DMS114 treated with DMSO at 0.1 percent for 48 hours (cell line): ENCODE data around the gene LHFPL4.

Experiments used
- DNase-seq: peaks from one replicate; lab custom pipeline; 2025; ENCODE audit not compliant: unreplicated experiment; lab: John Stamatoyannopoulos, UW

LHFPL4 gene

DNA sequence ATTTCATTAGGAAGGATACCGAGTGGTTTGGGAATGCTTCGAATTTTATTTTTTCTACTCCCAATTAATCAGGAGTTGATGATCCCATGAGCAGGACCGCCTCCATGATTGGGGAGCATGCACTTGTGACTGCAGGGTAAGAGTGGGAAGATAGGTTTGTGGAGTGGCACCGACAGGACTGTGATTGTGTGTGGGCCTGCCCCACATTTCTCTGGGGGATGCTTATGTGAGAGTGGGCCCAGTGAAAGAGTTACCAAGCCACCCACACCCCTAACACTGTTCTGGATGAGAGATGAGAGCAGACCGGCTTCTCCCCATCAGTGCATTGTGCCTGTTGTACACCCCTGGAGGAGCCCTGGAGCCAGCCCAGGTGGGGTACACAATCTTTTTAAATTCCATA is 76.7 kb downstream of the LHFPL4 start:
- DNase-seq: no peak

DNA sequence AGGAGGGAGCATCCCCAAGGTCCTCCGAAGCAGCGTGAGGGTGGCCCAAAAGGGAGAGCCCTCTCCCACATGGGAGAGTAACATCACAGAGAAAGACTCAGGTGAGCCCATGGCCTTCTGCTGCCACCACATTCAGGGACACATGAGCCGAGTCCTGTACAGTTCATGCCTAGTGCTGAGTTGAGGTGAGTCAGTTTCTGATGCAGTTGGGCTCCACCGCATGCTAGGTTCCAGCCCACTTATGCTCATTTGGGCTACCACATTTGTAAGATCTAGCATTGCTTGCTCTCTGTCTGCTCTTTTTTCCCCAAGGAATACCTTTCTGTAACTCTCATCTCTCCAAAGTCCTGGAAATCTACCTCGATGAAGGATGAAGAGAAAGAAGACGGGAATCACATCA is 79.1 kb downstream of the LHFPL4 start:
- no peak for DNase-seq

DNA sequence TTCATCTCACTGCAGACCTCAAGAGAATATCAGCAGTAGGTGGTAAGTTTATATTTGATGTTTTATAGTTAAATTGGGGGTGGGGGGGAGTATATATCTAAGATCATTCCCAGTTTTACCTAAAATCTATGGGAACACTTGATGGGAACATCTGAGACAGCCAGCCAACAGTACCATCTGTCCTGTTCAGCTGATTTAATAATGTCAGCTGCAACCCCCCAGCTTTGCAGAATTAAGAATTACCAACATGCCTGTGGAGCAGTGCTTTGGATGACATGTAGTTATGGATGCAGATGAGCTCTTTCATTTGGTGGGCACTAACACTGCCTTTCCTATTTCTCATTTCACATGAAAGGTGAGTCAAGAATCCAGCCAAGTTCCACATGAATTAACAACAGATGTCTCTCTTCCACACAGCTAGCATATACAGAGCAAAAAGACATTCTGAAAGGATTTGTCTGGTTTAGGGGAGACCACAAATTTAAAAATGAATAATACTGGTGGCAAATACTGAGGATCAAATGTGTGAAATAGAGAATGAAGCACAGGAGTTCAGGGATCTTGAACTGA is 80.0 kb downstream of the LHFPL4 start:
- DNase-seq: no peak

DNA sequence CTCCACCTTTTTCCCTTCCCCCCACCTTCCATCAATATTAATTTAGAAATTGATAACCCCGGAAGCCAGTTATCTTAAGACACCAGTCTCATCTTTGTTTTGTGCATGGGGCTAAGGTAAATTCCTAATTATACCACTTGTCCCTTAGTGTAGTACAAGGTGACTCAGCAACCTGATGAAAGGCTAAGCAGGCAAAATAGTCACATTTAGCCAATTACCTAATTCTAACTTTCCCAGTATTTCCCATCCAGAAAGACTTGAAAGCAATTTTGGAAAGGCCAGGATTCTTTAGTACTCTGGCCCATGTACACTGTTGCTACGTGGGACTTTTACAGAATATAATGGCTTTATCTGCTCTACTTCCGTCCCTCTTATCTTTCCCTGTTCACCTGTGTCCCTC is 83.6 kb downstream of the LHFPL4 start:
- DNase-seq: no peak

DNA sequence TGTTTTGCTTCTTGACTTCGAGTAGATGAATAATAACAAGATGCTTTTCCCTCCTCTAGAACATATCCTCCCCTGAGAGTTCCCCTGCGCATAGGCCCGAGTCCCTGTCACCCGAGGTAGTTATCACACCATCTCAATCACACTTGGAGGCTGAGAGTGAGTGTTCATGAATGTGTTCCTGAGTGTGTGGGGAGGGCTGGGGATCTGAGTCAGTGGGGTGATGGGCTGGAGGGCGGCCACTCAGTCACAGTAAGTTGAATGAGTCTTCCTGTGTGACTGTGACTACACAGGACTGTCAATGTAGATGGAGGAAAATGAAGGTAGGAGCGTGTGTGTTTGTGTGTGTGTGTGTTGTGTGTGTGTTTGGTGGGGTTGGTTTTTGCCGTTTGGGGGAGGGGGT is 85.2 kb downstream of the LHFPL4 start:
- DNase-seq: no peak

DNA sequence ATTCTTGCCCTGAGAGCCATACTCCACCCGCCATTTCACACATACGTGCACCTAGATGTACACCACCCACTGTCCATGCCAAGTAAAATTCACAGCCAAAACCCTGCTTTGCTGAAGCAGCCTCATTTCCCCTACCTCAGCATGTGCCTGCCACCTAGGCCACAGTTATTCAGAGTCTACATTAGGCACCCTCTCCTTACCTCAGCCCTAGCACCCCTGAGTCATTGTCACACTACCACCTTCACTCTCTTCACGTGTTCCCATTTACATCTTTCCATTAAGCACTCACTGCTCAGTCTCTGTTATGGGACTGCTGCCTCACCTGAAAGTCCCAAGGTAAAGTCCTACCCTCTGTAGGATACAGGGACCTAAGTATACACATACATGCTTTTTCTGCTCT is 86.2 kb downstream of the LHFPL4 start:
- no peak for DNase-seq

DNA sequence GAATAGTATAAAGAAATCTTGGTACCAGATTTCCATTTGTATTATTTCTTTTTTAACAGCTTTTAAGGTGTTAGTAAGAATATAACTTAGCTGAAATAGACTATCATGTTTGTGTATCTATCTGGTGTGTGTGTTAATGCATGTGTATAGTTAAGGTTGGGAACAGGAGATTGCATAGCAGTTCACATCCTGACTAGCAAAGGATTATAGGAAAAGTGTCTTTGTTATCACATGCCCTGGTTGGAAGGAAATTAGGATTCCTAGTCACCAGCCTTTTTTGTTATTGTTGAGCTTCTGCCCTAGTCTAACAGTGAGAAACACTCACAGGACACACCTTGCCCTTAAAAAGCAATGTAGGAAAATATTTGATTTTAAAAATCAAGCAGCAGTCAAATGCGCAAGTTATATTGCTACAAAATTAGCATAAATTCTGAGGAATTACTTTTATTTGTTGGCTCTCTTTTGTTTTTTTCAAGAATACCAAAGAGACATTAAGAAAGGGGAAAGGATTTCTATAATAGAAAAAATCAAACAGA is 98.0 kb downstream of the LHFPL4 start:
- no peak for DNase-seq

DNA sequence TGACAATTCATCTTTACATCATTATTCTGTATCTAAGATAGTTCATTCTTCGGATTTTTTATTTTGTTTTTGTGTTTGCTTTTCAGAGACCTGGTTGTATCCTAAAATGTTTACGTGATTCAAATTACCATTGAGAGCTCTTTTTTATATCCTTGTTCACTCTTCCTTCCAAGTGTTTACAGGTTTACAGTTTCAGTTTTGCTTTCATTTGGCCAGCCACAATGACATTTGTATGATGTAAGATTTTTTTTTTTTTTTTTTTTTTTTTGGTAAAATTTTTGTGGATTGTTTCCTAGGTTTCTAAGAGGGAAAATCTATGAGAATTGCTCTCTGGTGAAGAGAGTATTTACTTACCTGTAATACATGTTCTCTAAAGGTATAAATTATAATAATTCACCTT is 101.2 kb downstream of the LHFPL4 start:
- DNase-seq: no peak

DNA sequence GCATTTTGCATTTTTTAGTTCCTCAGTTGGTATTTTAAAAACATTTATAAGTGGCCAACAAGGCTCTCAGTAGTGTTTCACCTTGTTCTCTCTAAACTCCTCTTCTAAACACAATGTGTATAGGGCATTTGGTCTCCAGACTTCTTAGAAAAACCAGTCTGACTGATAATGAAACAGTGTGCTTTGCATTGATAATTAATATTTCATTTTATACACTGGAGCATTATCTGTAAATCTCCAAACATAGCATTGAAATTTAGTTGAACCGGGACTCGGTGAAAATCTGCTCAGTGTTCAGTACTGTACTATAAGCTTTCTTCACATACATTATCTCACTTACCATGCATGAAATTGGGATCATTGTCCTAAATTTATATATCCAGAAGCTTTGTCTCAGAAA is 102.6 kb downstream of the LHFPL4 start:
- DNase-seq: no peak

DNA sequence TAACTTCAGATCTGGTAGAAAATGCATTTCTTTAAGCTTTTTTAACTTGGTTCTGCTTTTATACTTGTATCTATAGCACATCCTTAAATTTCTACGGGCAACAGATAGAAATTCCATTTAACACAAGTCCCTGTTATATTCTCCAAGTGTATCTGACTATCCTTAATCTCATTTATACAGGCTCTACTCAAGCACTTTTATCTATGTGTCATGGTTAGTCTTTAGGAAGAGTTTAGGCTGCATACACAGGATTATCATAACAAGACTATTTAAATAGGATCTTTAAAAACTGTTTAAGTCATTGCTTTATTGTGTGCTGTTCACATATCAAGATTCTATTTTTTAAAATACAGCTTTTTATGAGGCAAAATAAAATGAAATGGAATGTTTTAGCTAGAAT is 103.5 kb downstream of the LHFPL4 start:
- no peak for DNase-seq

DNA sequence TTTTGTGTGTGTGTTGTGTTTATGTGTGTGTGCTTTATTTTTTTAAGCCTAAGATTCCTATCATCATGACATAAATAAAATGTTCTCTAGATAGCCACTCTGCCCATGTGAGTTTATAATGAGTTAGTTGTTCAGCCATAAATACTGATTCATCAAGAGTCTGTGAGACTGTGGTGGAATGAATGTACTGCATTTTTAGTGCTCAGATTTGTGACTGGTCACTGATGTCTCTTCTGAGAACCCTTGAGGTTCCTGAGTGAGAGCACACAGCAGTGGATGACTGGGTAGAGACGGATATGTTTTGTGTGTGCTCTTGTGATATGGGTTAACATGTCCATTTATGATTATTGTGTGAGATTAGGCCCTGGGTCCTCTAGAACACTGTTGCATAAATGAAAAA is 105.0 kb downstream of the LHFPL4 start:
- DNase-seq: no peak
